ENCODE measurements around the gene FAM13B. TPM values are rescaled to one million over a fixed set of nuclear protein-coding genes. Genes with fewer than 3 reads are reported as not detected.

FAM13B gene
- total RNA-seq, 1 experiment from 2014 or later, result 13.0 TPM

GRCh38 chr5:137932800-137933199 lies 100.1 kb downstream of the FAM13B start:
- Histone ChIP-seq H3K9me3 (ENCODE audit: low read length) (no peaks in the 10 kb centered on the region), H3K36me3 (ENCODE audit: low read depth, low read length) (no peaks in the 10 kb centered on the region), H2AFZ (ENCODE audit: low read length) (no peak overlapping the region), H3K4me1 (ENCODE audit: insufficient read depth, low read length) (no peaks in the 10 kb centered on the region), H4K20me1 (ENCODE audit: low read length) (no peaks in the 10 kb centered on the region), H3K79me2 (ENCODE audit: low read length) (no peaks in the 10 kb centered on the region), H3K4me2 (ENCODE audit: low read length) (no peak overlapping the region), H3K9me2 (replicated peaks; ENCODE audit: low read length) (no peaks in the 10 kb centered on the region), H3K4me3 (ENCODE audit: low read length) (no peak overlapping the region), H3K9ac (ENCODE audit: low read length) (no peak overlapping the region), H3F3A (ENCODE audit: low read length, unreplicated experiment) (no peaks in the 10 kb centered on the region), H3K27me3 (ENCODE audit: low read length) (no peaks in the 10 kb centered on the region), H3K27ac (ENCODE audit: low read length) (no peak overlapping the region)
- intact Hi-C loops (cut with micrococcal nuclease), result no loop called here
- POLR2A ChIA-PET (ENCODE audit: unreplicated experiment), result no interaction called here
- no TSS peak for BruUV-seq (replicated peaks)
- TF ChIP-seq EZH2phosphoT487 (IDR thresholded peaks at IDR 0.05; ENCODE audit: borderline replicate concordance, low read length), result no peak
- no peak for TF ChIP-seq CTCF (conservative IDR thresholded peaks at IDR 0.05; ENCODE audit: low read depth, low read length)
- TF ChIP-seq EZH2 (IDR thresholded peaks at IDR 0.05; ENCODE audit: low read length, unreplicated experiment), result no peak
- ATAC-seq, result no peak
- CTCF ChIA-PET, result interaction anchor here (0.7 kb wide), 1 partner anchor 102 kb away, joined by 6 read pairs; no protein-coding TSS in a partner anchor
- DNase-seq, result no peak

DNA sequence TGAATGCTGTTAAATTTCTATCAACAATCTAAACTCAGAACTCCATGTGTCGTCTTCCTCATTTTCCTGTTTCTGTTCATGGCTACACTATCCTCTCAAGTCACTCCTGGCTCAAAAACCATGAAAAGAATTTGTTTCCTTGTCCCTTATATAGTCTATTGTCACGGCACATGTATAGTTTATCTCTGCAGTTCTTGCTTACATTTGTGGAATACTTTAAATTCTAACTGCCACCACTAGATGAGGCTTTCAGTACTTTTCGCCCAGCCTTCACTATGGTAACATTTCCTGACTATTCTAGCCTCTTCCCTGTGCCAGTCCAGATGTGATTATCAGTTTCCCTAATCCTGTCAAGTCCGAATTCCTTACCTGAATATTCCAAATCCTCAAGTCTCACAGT lies 109.0 kb downstream of the FAM13B start:
- Histone ChIP-seq H3K4me1 (ENCODE audit: insufficient read depth, low read length) (no peaks in the 10 kb centered on the region), H3K9me3 (ENCODE audit: low read length) (no peaks in the 10 kb centered on the region), H3K9ac (ENCODE audit: low read length) (no peak overlapping the region), H3K27ac (ENCODE audit: low read length) (no peak overlapping the region), H4K20me1 (ENCODE audit: low read length) (no peaks in the 10 kb centered on the region), H3K4me3 (ENCODE audit: low read length) (no peak overlapping the region), H3F3A (ENCODE audit: low read length, unreplicated experiment) (no peaks in the 10 kb centered on the region), H3K27me3 (ENCODE audit: low read length) (no peaks in the 10 kb centered on the region), H3K9me2 (replicated peaks; ENCODE audit: low read length) (no peaks in the 10 kb centered on the region), H3K4me2 (ENCODE audit: low read length) (no peak overlapping the region), H3K79me2 (ENCODE audit: low read length) (no peaks in the 10 kb centered on the region), H3K36me3 (ENCODE audit: low read depth, low read length) (no peaks in the 10 kb centered on the region), H2AFZ (ENCODE audit: low read length) (no peak overlapping the region)
- TF ChIP-seq CTCF (conservative IDR thresholded peaks at IDR 0.05; ENCODE audit: low read depth, low read length), result no peak
- no peak for TF ChIP-seq EZH2 (IDR thresholded peaks at IDR 0.05; ENCODE audit: low read length, unreplicated experiment)
- no peak for TF ChIP-seq EZH2phosphoT487 (IDR thresholded peaks at IDR 0.05; ENCODE audit: borderline replicate concordance, low read length)
- no peak for ATAC-seq
- ChIA-PET POLR2A (ENCODE audit: unreplicated experiment) (interaction anchor here (0.7 kb wide), 1 partner anchor 82 kb away, joined by 3 read pairs; no protein-coding TSS in a partner anchor), CTCF (interaction anchor here (0.5 kb wide), 1 partner anchor 509 kb away, joined by 3 read pairs; no protein-coding TSS in a partner anchor)
- intact Hi-C loops (cut with micrococcal nuclease), result no loop called here
- no peak for DNase-seq
- no TSS peak for BruUV-seq (replicated peaks)

DNA sequence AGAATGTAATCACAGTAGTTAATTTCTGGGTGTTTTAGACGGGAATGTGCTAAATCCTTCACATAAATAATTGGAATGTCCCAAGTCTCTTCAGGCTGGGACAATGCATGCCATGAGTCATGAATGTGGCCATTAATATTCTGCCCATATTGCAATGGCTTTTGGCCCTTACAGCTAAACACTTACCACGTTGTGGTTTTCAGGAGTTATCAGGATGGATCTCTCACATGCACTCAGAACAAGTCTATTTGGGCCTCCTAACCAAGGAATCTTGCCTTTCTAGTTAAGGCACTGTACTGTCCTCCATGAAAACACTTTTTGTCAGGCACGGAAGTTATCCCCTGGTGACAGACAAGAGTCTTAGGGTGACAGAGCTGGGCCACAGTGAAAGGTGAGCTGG lies 110.9 kb downstream of the FAM13B start:
- Histone ChIP-seq H3K9ac (ENCODE audit: low read length) (no peak overlapping the region), H3K36me3 (ENCODE audit: low read depth, low read length) (no peaks in the 10 kb centered on the region), H4K20me1 (ENCODE audit: low read length) (no peaks in the 10 kb centered on the region), H3K27me3 (ENCODE audit: low read length) (no peaks in the 10 kb centered on the region), H3K4me2 (ENCODE audit: low read length) (no peak overlapping the region), H3K9me2 (replicated peaks; ENCODE audit: low read length) (no peaks in the 10 kb centered on the region), H3K9me3 (ENCODE audit: low read length) (no peaks in the 10 kb centered on the region), H3K4me3 (ENCODE audit: low read length) (no peak overlapping the region), H3K4me1 (ENCODE audit: insufficient read depth, low read length) (no peaks in the 10 kb centered on the region), H2AFZ (ENCODE audit: low read length) (no peak overlapping the region), H3K79me2 (ENCODE audit: low read length) (no peaks in the 10 kb centered on the region), H3K27ac (ENCODE audit: low read length) (no peak overlapping the region), H3F3A (ENCODE audit: low read length, unreplicated experiment) (no peaks in the 10 kb centered on the region)
- DNase-seq (peak; percentile 41), ATAC-seq (no peak)
- ChIA-PET CTCF (interaction anchor here (0.5 kb wide), 1 partner anchor 153 kb away, joined by 4 read pairs; no protein-coding TSS in a partner anchor), POLR2A (ENCODE audit: unreplicated experiment) (no interaction called here)
- TF ChIP-seq EZH2phosphoT487 (IDR thresholded peaks at IDR 0.05; ENCODE audit: borderline replicate concordance, low read length), result no peak
- no peak for TF ChIP-seq CTCF (conservative IDR thresholded peaks at IDR 0.05; ENCODE audit: low read depth, low read length)
- no peak for TF ChIP-seq EZH2 (IDR thresholded peaks at IDR 0.05; ENCODE audit: low read length, unreplicated experiment)
- intact Hi-C loops (cut with micrococcal nuclease), result no loop called here
- no TSS peak for BruUV-seq (replicated peaks)
